K562 treated with DMSO at 1 percent for 24 hours (cell line): Measurements from ENCODE around the gene GJA10. TPM values are rescaled to one million over a fixed set of nuclear protein-coding genes. Genes with fewer than 3 reads are reported as not detected.

Experiments
- total RNA-seq: library from RNA; unstranded; fragments of 300-600 nt; gene quantifications from 2 replicates; pipeline ENCODE4 v1.2.3, GENCODE V29; 2022; ENCODE audit warnings: low read depth; ENCODE audit not compliant: insufficient read depth

The GJA10 gene
- total RNA-seq = not detected in 2 replicates

DNA sequence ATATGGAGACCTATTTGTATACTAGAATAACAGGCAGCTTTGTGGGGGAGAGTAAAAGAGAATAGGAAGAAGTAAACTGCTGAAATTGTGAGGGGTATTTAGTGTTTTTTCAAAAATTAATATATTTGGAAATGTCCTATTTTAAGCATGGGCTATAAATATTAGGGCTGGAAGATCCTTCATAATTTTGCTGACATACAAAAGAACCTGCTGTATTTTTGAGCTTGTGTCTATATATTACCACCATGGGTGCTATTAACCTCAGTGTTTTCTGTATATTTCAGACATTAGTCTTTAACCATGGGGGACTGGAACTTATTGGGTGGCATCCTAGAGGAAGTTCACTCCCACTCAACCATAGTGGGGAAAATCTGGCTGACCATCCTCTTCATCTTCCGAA is at the start of gene GJA10:
Gene GJA10 (plus strand): TSS at position 301 of the 400 bp plus-strand sequence. CDS start 0 bp downstream, at position 301.

Other genes starting within 250 kb of the GJA10 start
- 7.2 and 7.4 TPM in 2 replicates for gene MDN1, start 74.7 kb upstream of the GJA10 start, total RNA-seq
- gene CASP8AP2, start 64.6 kb upstream of the GJA10 start, total RNA-seq = 7.7 TPM in 2 replicates